Neural progenitor cell (in vitro differentiated cells): ENCODE results near the gene FAAH2. TPM values are rescaled to one million over a fixed set of nuclear protein-coding genes. Genes with fewer than 3 reads are reported as not detected.

ENCODE experiments used
- DNase-seq: peaks from one replicate; pipeline ENCODE4 v3.0.0-alpha.2; 2016; ENCODE audit warnings: low spot score
- H2AFZ ChIP-seq: fragments of 200-600 bp; sonication (generic); replicated peaks from 2 replicates; pipeline ENCODE4 v1.6.1; 2016; ENCODE audit warnings: antibody characterized with exemption
- H3F3A ChIP-seq: fragments of 200-600 bp; sonication (generic); 2 replicates; pipeline ENCODE4 v1.6.1; 2016; ENCODE audit warnings: antibody characterized with exemption, low read depth
- H3K27ac ChIP-seq: fragments of 200-600 bp; sonication (generic); 2 replicates; pipeline ENCODE4 v1.5.1; 2016; ENCODE audit warnings: mild to moderate bottlenecking
- H3K27me3 ChIP-seq: fragments of 200-600 bp; sonication (generic); 2 replicates; pipeline ENCODE4 v1.6.1; 2016; ENCODE audit warnings: mild to moderate bottlenecking, moderate library complexity
- H3K36me3 ChIP-seq: fragments of 200-600 bp; sonication (generic); 2 replicates; pipeline ENCODE4 v1.5.1; 2016
- H3K4me1 ChIP-seq: fragments of 200-600 bp; sonication (generic); 2 replicates; pipeline ENCODE4 v1.6.1; 2016; ENCODE audit warnings: mixed run types
- H3K4me2 ChIP-seq: fragments of 200-600 bp; sonication (generic); 2 replicates; pipeline ENCODE4 v1.6.1; 2016
- H3K4me3 ChIP-seq: fragments of 200-600 bp; sonication (generic); 2 replicates; pipeline ENCODE4 v1.5.1; 2016
- H3K79me2 ChIP-seq: fragments of 200-600 bp; sonication (generic); 2 replicates; pipeline ENCODE4 v1.6.1; 2016; ENCODE audit warnings: low read depth
- H3K9ac ChIP-seq: fragments of 200-600 bp; sonication (generic); 2 replicates; pipeline ENCODE4 v1.6.1; 2016
- H3K9me3 ChIP-seq: fragments of 200-600 bp; sonication (generic); 2 replicates; pipeline ENCODE4 v1.5.1; 2016; ENCODE audit warnings: low read depth
- H4K20me1 ChIP-seq: fragments of 200-600 bp; sonication (generic); 2 replicates; pipeline ENCODE4 v1.6.1; 2016; ENCODE audit warnings: low read depth
- H3K27ac Mint-ChIP-seq: 3 replicates; pipeline ENCODE4 v1.8.0; 2021; ENCODE audit warnings: mixed read lengths
- H3K27me3 Mint-ChIP-seq: 2 replicates; pipeline ENCODE4 v1.8.0; 2022; ENCODE audit warnings: low read depth, mild to moderate bottlenecking, inconsistent platforms, moderate library complexity, mixed read lengths; ENCODE audit not compliant: insufficient read depth
- H3K36me3 Mint-ChIP-seq: 3 replicates; pipeline ENCODE4 v1.8.0; 2021; ENCODE audit warnings: mixed read lengths
- H3K4me1 Mint-ChIP-seq: 3 replicates; pipeline ENCODE4 v1.8.0; 2021; ENCODE audit warnings: mixed read lengths
- H3K4me3 Mint-ChIP-seq: 3 replicates; pipeline ENCODE4 v1.8.0; 2021; ENCODE audit warnings: mild to moderate bottlenecking, moderate library complexity, mixed read lengths
- H3K9me3 Mint-ChIP-seq: 3 replicates; pipeline ENCODE4 v1.8.0; 2020; ENCODE audit warnings: mixed read lengths
- EZH2 ChIP-seq: fragments of 200-600 bp; sonication (generic); IDR thresholded peaks from 2 replicates; pipeline ENCODE4 v1.6.1; 2017; ENCODE audit warnings: antibody characterized with exemption, mild to moderate bottlenecking, moderate library complexity
- EZH2phosphoT487 ChIP-seq: fragments of 200-600 bp; sonication (generic); IDR thresholded peaks from 2 replicates; pipeline ENCODE4 v1.6.1; 2017; ENCODE audit warnings: antibody characterized with exemption
- total RNA-seq: library from RNA; depleted of rRNA; stranded (reverse); fragments of >200 nt; gene quantifications from 2 replicates; pipeline ENCODE4 v1.2.3, GENCODE V29; 2015; ENCODE audit warnings: low replicate concordance
- TF ChIP-seq, protein P1 (sequence below): fragments of 200-600 bp; sonication (generic); IDR thresholded peaks from 2 replicates; pipeline ENCODE4 v1.5.1; 2017; ENCODE audit warnings: antibody characterized with exemption, mild to moderate bottlenecking

Gene FAAH2
- total RNA-seq, result 8.5 and 24.6 TPM in 2 replicates

DNA sequence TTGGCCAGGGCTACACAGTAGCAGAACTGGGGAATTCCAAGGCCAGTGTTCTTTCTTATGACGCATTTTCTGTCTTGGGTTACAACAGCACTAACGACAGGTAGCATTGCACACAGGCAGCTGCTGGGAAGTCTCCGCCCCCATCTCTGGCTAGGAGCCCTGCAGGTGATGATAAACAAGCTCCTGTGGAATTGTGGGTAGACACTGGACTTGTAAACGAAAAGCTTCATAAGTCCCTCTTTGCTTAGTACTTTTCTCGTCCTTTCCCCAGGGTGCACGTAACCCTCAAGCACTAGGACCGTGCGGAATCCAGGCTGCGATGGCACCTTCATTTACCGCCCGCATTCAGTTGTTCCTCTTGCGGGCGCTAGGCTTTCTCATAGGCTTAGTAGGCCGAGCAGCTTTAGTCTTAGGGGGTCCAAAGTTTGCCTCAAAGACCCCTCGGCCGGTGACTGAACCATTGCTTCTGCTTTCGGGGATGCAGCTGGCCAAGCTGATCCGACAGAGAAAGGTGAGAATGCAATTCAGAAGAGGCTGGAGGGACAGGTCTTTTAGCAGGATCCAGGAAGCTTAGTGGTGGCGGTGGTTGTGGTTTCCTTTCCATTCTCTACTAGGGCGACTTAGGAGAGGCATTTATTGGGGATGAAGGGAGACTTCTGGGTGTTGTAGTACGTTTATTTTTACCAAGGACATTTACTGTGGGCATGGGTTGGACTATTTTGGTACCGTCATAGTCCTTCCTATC is at the start of gene FAAH2:
Gene FAAH2, plus strand, starts transcription at position 200 of the 745 bp plus-strand sequence. Its CDS starts 120 bp downstream, at position 320.
- H3K27ac Mint-ChIP-seq, result no peak within 1 kb of the TSS
- no peaks in the 10 kb centered on the region for H3K36me3 Mint-ChIP-seq
- Histone ChIP-seq H3K36me3 (no peaks in the 10 kb centered on the region), H3K27ac (no peak within 1 kb of the TSS), H3K4me2 (peak within 1 kb of the TSS; percentile 83), H4K20me1 (no peaks in the 10 kb centered on the region), H2AFZ (peak within 1 kb of the TSS; percentile 99), H3K9me3 (no peaks in the 10 kb centered on the region), H3K4me3 (peak within 1 kb of the TSS; percentile 61), H3K4me1 (peaks cover 8% of the 10 kb centered on the region), H3K9ac (no peak within 1 kb of the TSS), H3K27me3 (no peaks in the 10 kb centered on the region), H3F3A (no peaks in the 10 kb centered on the region), H3K79me2 (no peaks in the 10 kb centered on the region)
- peak; percentile 73 for DNase-seq
- H3K9me3 Mint-ChIP-seq, result no peaks in the 10 kb centered on the region
- H3K4me3 Mint-ChIP-seq, result peak within 1 kb of the TSS; percentile 74
- H3K27me3 Mint-ChIP-seq, result no peaks in the 10 kb centered on the region
- TF ChIP-seq, protein P1, sequence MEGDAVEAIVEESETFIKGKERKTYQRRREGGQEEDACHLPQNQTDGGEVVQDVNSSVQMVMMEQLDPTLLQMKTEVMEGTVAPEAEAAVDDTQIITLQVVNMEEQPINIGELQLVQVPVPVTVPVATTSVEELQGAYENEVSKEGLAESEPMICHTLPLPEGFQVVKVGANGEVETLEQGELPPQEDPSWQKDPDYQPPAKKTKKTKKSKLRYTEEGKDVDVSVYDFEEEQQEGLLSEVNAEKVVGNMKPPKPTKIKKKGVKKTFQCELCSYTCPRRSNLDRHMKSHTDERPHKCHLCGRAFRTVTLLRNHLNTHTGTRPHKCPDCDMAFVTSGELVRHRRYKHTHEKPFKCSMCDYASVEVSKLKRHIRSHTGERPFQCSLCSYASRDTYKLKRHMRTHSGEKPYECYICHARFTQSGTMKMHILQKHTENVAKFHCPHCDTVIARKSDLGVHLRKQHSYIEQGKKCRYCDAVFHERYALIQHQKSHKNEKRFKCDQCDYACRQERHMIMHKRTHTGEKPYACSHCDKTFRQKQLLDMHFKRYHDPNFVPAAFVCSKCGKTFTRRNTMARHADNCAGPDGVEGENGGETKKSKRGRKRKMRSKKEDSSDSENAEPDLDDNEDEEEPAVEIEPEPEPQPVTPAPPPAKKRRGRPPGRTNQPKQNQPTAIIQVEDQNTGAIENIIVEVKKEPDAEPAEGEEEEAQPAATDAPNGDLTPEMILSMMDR, result peak; percentile 29
- TF ChIP-seq EZH2phosphoT487, result no peak
- no peaks in the 10 kb centered on the region for H3K4me1 Mint-ChIP-seq

DNA sequence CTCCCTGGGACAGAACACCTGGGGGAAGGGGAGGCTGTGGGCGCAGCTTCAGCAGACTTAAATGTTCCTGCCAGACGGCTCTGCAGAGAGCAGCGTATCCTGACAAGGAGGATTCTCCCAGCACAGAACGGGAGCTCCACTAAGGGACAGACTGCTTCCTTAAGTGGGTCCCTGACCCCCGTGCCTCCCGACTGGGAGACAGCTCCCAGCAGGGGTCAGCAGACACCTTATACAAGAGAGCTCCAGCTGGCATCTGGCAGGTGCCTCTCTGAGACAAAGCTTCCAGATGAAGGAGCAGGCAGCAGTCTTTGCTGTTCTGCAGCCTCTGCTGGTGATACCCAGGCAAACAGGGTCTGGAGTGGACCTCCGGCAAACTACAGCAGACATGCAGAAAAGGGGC is 44.5 kb upstream of the FAAH2 start:
- H3K27me3 Mint-ChIP-seq, result no peaks in the 10 kb centered on the region
- H3K4me1 Mint-ChIP-seq, result no peaks in the 10 kb centered on the region
- no peak overlapping the region for H3K4me3 ChIP-seq
- H3F3A ChIP-seq, result no peaks in the 10 kb centered on the region
- H3K79me2 ChIP-seq, result no peaks in the 10 kb centered on the region
- no peaks in the 10 kb centered on the region for H4K20me1 ChIP-seq
- H3K9me3 Mint-ChIP-seq, result peaks cover 17% of the 10 kb centered on the region
- no peak overlapping the region for H3K4me3 Mint-ChIP-seq
- no peaks in the 10 kb centered on the region for H3K4me1 ChIP-seq
- no peaks in the 10 kb centered on the region for H3K36me3 ChIP-seq
- H3K4me2 ChIP-seq, result no peak overlapping the region
- H3K27ac Mint-ChIP-seq, result no peak overlapping the region
- no peak overlapping the region for H3K9ac ChIP-seq
- no peaks in the 10 kb centered on the region for H3K36me3 Mint-ChIP-seq
- no peak for DNase-seq
- H3K27me3 ChIP-seq, result no peaks in the 10 kb centered on the region
- TF ChIP-seq EZH2phosphoT487 (no peak), EZH2 (no peak)
- TF ChIP-seq, protein P1, result no peak
- H3K9me3 ChIP-seq, result peaks cover 10% of the 10 kb centered on the region
- no peak overlapping the region for H2AFZ ChIP-seq
- no peak overlapping the region for H3K27ac ChIP-seq

DNA sequence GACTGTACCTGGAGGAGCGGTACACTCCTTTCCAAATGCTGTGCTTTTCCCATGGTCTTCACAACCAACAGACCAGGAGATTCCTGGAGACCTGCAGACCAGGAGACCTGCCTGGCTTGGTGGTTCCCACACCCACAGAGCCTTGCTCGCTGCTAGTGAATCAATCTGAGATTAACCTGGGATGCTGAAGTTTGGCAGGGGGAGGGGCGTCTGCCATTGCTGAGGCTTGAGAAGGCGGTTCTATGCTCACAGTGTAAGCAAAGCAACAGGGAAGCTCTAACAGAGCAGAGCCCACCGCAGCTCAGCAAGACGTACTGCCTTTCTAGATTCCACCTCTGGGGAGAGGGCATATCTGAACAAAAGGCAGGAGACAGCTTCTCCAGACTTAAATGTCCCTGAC is 34.5 kb upstream of the FAAH2 start:
- DNase-seq, result no peak
- TF ChIP-seq, protein P1, result no peak
- TF ChIP-seq EZH2, result no peak
- no peak overlapping the region for H3K27ac ChIP-seq
- Mint-ChIP-seq H3K27ac (no peak overlapping the region), H3K36me3 (peaks cover 7% of the 10 kb centered on the region), H3K4me3 (no peak overlapping the region), H3K27me3 (peaks cover 2% of the 10 kb centered on the region), H3K4me1 (no peaks in the 10 kb centered on the region), H3K9me3 (peaks cover 37% of the 10 kb centered on the region)
- no peaks in the 10 kb centered on the region for H3F3A ChIP-seq
- H2AFZ ChIP-seq, result no peak overlapping the region
- H3K79me2 ChIP-seq, result no peaks in the 10 kb centered on the region
- no peaks in the 10 kb centered on the region for H3K27me3 ChIP-seq
- H4K20me1 ChIP-seq, result no peaks in the 10 kb centered on the region
- H3K9ac ChIP-seq, result no peak overlapping the region
- H3K4me2 ChIP-seq, result no peak overlapping the region
- no peak overlapping the region for H3K4me3 ChIP-seq
- H3K4me1 ChIP-seq, result no peaks in the 10 kb centered on the region
- H3K36me3 ChIP-seq, result no peaks in the 10 kb centered on the region
- H3K9me3 ChIP-seq, result peaks cover 14% of the 10 kb centered on the region
